OCI-LY1 (cell line): Measurements from ENCODE around the gene LCN9.

Experiments
- CTCF ChIP-seq: fragments of 200-600 bp; sonication (generic), shearing (Covaris generic); IDR thresholded peaks from 2 replicates; pipeline ENCODE4 v1.5.1; 2017; ENCODE audit warnings: mild to moderate bottlenecking, antibody characterized with exemption, low read length, moderate library complexity, mixed read lengths
- EZH2 ChIP-seq: fragments of 200-600 bp; sonication (generic), shearing (Covaris generic); IDR thresholded peaks from 2 replicates; pipeline ENCODE4 v1.8.0; 2017; ENCODE audit warnings: borderline replicate concordance, mixed run types, mild to moderate bottlenecking, antibody characterized with exemption, low read length, moderate library complexity, mixed read lengths

DNA sequence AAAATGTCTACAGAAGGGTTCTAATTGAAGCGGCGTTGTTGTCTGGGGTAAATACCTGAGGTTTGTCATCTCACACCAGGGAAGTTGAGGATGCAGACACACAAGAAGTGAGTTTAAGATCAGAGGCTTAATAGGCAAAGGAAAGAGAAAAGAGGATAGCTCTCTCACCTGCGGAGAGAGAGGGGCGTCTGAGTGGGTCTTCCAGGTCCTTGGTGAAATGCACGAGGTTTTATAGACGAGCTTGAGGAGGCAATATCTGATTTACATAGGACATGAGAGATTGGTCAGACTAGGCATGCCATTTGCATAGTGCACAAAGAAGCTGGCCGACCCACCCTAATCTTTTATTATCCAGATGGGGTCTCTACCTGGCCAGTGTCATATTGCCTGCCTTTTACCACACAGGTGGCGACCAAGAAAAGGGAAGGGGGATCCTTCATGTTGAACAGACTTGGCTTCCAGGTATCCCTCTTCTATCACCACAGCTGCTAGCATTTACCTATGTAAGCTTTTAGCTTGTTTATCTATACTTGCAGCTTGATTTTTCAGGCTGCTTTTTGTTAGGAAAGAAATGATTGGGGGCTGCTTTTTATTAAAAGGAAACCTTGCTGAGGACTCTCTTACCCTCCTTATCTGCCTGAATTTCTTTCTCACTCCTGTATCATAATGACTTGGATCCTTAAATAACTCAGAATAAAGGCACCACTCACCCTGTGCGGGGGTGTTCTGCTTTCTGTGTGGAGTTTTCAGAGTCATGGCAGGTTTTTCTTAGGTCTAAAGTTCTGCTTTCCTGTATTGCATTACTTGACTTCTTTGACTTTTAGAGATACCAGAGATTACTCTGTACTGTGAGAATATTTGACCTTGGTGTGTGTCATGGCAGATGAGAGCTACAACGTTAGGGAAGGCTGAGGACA, 14.4 kb upstream of the LCN9 start:
- TF ChIP-seq EZH2 (no peak), CTCF (no peak)
